ENCODE data around the gene RENBP. TPM values are rescaled to one million over a fixed set of nuclear protein-coding genes. Genes with fewer than 3 reads are reported as not detected.

Gene RENBP
- total RNA-seq, 2 experiments from 2014 or later: 6.8 to 7.5 TPM

DNA sequence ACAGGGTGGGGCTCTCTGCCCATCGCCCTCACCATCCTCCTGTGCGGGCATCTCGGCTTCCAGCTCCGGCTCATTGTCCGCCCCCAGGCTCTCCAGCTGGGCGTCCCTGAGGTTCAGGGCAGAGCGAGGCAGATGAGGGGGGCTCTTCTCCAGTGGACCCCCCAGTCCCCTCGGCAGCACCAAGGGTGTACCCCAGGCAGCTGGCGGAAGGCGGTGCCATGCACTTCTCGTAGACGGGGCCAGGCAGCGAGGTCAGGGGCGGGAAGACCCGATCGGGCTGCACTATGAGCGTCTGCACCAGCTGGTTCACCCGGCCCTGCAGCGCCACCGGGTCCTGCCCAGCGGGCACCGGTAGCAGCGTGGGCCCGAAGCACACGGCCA, 34.5 kb downstream of the RENBP start:
- DNase-seq (no peak), ATAC-seq (no peak)
- Mint-ChIP-seq H3K4me1 (peaks cover 14% of the 10 kb centered on the region), H3K9me3 (ENCODE audit: low read depth) (no peaks in the 10 kb centered on the region), H3K36me3 (peaks cover 2% of the 10 kb centered on the region), H3K27me3 (no peaks in the 10 kb centered on the region), H3K27ac (no peak overlapping the region), H3K4me3 (no peak overlapping the region)
- CTCF ChIA-PET: interaction anchor here (1.3 kb wide), 1 partner anchor 43 kb away, joined by 4 read pairs; no protein-coding TSS in a partner anchor

DNA sequence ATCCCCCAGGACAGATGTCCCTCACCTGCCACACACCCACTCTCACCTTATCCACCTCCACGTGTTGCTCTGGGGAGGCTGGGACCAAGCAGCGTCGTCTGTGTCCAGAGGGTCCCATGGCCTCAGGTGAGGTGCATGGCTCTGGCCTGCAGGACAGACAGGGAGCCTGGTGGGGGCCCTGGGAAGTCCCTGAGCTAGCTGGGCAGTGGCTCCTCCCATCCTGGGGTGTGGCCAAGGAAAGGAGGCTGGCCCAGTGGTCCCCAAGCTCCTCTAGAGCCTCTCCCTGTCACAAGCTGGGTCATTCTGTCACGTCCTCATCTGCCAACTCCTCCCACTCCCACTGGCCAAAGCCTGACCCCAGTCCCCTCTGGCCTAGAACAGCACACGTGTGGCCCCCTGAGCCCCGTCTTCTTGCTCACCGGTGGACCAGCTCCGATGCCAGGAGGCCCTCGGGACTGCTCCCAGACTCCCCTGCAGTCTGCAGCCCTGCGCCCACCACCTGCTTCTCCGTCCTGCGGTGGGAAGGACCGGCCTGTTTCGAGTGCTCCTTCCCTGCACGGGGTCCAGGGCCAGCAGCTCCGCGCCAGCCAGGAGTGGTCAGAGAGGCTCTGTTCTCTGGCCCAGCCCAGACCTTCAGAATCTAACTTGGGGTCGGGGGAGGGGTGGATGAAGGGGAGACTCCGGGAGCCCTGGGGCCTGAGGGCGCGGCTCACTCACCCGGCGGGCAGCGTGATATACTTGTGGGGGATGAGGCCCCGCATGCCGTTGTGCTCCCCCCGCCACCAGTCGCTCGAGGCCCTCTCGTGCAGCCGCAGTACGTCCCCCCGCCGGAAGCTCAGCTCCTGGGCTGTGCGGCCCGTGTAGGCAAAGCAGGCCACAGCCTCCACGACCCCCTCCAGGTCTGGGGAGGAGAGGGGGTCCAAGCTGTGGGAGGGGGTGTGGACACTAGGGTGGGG, 35.1 kb downstream of the RENBP start:
- Mint-ChIP-seq H3K27me3 (no peaks in the 10 kb centered on the region), H3K27ac (no peak overlapping the region), H3K4me1 (peaks cover 17% of the 10 kb centered on the region), H3K4me3 (no peak overlapping the region), H3K9me3 (ENCODE audit: low read depth) (no peaks in the 10 kb centered on the region), H3K36me3 (peaks cover 2% of the 10 kb centered on the region)
- CTCF ChIA-PET: interaction anchor here (1.0 to 1.1 kb wide), 2 partner anchors 14 to 38 kb away, joined by 3 read pairs; no protein-coding TSS in a partner anchor
- DNase-seq: no peak
- ATAC-seq: peak; percentile 31

DNA sequence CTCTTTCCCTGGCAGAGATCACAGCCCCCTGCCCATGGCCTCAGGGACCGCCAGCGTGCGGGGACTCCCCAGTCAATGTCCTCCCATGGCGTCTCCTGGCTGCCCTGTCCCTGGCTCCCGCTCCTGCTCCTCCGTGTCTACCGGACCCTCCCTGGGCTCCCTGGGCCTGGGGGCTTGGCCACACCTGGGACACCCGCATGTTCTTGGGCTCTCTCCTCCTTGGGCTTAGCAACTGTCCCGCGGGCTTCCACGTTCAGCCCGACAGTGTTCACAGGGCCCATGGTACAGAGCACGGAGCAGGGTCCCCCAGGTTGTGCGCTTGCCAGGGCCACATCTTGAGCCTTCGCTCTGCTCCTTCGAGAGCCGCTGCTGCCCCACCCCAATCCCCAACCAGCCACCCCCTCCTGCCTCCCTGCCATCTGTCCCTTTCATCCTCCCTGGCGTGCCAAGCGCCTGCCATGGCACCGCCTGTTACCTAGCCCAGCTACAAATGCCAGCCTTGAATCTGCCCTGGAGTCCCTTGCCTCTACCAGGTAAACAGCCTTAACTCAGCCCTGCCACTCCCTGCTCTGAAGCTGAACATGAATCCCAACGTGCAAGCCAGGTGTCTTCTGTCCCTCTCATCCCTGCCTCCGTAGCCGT, 36.1 kb downstream of the RENBP start:
- Mint-ChIP-seq H3K27me3 (no peaks in the 10 kb centered on the region), H3K36me3 (no peaks in the 10 kb centered on the region), H3K4me3 (no peak overlapping the region), H3K9me3 (ENCODE audit: low read depth) (no peaks in the 10 kb centered on the region), H3K27ac (no peak overlapping the region), H3K4me1 (peaks cover 23% of the 10 kb centered on the region)
- DNase-seq (no peak), ATAC-seq (no peak)
- CTCF ChIA-PET: interaction anchor here (1.0 to 1.1 kb wide), 2 partner anchors 15 to 39 kb away, joined by 3 read pairs; no protein-coding TSS in a partner anchor

DNA sequence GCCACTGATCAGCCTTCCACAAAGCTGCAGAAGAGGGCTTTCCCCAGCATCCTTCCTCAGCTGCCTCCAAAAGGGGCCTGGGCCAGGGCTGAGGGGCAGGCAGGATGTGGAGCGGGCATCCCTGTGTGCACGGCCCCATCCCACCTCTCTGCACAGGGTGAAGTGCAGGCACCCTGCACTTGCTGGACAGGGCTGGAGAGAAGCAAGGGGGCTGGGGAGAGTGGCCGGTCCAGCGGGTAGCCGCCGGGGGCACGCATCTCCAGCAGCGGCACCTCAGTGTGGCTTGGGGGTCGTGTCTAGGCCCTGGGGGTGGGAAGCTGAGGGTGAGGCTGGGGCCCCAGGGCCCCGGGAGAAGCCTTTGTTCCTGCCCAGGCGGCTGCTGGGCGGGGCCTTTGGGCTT, 37.0 kb downstream of the RENBP start:
- H3K9me3 Mint-ChIP-seq (ENCODE audit: low read depth): no peaks in the 10 kb centered on the region
- H3K4me3 Mint-ChIP-seq: no peak overlapping the region
- DNase-seq (no peak), ATAC-seq (no peak)
- H3K36me3 Mint-ChIP-seq: no peaks in the 10 kb centered on the region
- no peaks in the 10 kb centered on the region for H3K27me3 Mint-ChIP-seq
- H3K27ac Mint-ChIP-seq: no peak overlapping the region
- CTCF ChIA-PET: interaction anchor here (1.0 kb wide), 1 partner anchor 15 kb away, joined by 3 read pairs; no protein-coding TSS in a partner anchor
- peaks cover 27% of the 10 kb centered on the region for H3K4me1 Mint-ChIP-seq

DNA sequence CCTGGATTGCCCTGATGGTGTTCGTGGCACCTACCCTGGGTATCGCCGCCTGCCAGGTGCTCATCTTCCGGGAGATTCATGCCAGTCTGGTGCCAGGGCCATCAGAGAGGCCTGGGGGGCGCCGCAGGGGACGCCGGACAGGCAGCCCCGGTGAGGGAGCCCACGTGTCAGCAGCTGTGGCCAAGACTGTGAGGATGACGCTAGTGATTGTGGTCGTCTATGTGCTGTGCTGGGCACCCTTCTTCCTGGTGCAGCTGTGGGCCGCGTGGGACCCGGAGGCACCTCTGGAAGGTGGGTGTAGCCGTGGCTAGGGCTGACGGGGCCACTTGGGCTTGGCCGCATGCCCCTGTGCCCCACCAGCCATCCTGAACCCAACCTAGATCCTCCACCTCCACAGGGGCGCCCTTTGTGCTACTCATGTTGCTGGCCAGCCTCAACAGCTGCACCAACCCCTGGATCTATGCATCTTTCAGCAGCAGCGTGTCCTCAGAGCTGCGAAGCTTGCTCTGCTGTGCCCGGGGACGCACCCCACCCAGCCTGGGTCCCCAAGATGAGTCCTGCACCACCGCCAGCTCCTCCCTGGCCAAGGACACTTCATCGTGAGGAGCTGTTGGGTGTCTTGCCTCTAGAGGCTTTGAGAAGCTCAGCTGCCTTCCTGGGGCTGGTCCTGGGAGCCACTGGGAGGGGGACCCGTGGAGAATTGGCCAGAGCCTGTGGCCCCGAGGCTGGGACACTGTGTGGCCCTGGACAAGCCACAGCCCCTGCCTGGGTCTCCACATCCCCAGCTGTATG, 38.1 kb downstream of the RENBP start:
- Mint-ChIP-seq H3K27ac (peak overlapping the region; percentile 72), H3K4me3 (no peak overlapping the region), H3K36me3 (no peaks in the 10 kb centered on the region), H3K4me1 (peaks cover 34% of the 10 kb centered on the region), H3K27me3 (no peaks in the 10 kb centered on the region), H3K9me3 (ENCODE audit: low read depth) (no peaks in the 10 kb centered on the region)
- ATAC-seq (peak; percentile 62), DNase-seq (peak; percentile 60)
- CTCF ChIA-PET: interaction anchor here (0.6 to 1.0 kb wide), 4 partner anchors 17 to 613 kb away, joined by 3 to 5 read pairs (median 3); no protein-coding TSS in a partner anchor

DNA sequence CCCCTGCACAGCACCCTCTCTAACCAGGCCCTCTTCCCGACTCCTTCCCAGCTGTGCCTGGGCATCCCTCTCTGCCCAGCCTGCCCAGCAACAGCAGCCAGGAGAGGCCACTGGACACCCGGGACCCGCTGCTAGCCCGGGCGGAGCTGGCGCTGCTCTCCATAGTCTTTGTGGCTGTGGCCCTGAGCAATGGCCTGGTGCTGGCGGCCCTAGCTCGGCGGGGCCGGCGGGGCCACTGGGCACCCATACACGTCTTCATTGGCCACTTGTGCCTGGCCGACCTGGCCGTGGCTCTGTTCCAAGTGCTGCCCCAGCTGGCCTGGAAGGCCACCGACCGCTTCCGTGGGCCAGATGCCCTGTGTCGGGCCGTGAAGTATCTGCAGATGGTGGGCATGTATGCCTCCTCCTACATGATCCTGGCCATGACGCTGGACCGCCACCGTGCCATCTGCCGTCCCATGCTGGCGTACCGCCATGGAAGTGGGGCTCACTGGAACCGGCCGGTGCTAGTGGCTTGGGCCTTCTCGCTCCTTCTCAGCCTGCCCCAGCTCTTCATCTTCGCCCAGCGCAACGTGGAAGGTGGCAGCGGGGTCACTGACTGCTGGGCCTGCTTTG, 38.9 kb downstream of the RENBP start:
- Mint-ChIP-seq H3K27me3 (no peaks in the 10 kb centered on the region), H3K36me3 (no peaks in the 10 kb centered on the region), H3K9me3 (ENCODE audit: low read depth) (no peaks in the 10 kb centered on the region), H3K4me3 (no peak overlapping the region), H3K27ac (peak overlapping the region; percentile 72), H3K4me1 (peaks cover 42% of the 10 kb centered on the region)
- ATAC-seq (no peak), DNase-seq (no peak)
- CTCF ChIA-PET: interaction anchor here (0.6 kb wide), 1 partner anchor 143 kb away, joined by 3 read pairs; no protein-coding TSS in a partner anchor

DNA sequence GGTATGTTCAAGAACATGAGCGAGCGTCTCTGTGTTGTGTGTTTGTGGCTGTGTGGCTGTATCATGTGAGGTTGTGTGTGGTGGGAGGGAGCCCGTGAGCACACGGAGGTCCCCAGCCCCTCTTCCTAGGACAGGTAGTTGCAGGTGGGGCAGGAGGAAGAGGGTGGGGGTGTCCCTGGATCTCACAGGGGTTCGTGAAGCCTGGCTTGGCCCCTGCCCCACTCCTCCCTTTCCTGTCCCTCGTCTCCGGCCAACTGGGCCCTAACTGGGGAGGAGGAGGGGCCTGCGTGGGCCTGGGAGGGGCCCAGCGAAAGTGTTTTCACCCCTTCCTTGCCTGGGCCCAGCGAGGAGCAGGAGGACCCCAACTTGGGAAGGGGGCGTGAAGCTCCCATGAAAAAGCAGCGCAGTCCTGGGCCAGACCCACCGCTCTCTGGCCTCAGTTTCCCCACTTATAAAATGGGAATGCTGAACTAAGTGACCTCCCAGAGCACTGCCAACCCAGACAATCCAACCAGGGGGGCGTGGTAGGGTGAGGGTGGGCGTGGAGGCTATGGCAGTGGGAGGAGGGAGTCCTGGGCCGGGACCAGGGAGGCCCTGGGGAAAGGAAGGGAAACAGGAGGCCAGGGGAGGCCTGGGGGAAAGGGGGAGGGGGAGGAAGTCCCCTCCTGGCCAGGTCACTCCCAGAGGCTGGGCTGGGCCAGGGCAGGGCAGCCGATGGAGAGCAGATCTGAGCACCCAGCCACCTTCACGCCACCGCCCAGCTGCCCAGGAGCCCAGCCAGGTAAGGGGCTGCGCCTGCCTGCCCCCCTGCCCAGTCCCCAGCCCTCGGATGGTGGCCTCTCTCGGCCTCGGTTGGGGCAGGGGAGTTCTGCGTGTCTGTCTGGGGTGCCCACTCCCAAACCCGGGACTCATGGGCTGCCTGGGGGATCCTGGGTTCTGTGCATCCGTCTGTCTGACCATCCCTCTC, 40.2 kb downstream of the RENBP start, which contains the start of gene AVPR2:
TSS of gene AVPR2 (plus strand) at position 683 of the 967 bp plus-strand sequence. CDS start 473 bp downstream, outside the sequence.
- CTCF ChIA-PET: no interaction called here
- Mint-ChIP-seq H3K4me1 (peaks cover 43% of the 10 kb centered on the region), H3K27ac (peak within 1 kb of the TSS; percentile 46), H3K9me3 (ENCODE audit: low read depth) (no peaks in the 10 kb centered on the region), H3K36me3 (no peaks in the 10 kb centered on the region), H3K4me3 (no peak within 1 kb of the TSS), H3K27me3 (peaks cover 3% of the 10 kb centered on the region)
- ATAC-seq (no peak), DNase-seq (no peak)

DNA sequence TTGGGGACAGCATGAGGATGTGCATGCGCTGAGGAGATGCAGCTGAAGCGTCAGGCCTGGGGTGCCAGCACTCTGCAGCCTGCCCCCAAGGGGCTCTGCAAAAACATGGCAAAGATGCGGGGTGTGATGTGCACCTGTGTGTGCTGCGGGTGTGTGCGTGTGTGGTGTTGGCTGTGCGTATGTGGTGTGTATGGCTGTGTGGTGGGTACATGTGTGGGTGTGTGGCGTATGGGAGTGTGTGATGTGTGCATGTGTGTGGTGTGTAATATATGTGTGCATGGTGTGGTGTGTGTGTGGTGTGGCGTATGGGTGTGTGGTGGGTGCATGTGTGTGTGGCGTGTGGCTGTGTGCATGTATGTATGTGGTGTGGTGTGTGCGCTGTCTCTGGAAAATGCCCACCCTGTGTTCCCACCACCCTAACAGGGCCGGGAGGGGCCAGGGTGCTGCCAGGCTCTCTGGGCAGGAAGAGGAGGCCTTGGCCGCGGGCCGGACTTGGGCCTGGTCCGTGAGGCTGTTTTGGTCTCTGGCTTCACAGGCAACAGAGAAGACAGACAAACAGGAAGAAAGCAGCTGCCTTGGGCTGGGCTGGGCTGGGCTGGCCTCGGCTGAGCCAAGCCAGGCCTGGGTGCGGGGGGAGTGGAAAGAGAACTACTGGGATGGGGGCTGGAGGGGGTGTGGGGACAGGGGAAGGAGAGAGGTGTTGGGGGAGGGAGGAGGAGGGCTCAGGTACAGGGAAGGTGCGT, 41.0 kb downstream of the RENBP start:
- Mint-ChIP-seq H3K4me1 (peaks cover 43% of the 10 kb centered on the region), H3K27ac (peak overlapping the region; percentile 46)

DNA sequence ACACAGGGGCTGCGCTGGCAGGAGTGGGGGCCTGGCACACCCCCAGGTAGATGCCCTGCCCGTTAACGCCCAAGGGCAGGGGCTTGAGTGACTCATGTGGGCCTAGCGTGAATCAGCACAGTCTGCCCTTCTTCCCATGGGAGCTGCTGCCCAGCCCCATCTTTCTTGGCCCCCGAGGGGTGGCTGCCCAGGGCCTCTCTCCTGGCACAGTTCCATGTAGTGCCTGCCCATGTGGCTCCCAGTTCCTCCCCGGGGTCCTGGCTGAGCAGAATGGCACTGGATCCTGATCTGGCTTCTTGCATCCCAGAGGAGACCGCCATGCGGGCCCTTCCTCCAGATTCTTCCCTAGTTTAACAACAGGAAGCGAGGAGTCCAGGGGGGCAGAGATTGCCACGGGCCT, 42.1 kb downstream of the RENBP start:
- DNase-seq (no peak), ATAC-seq (no peak)
- Mint-ChIP-seq H3K4me1 (peaks cover 43% of the 10 kb centered on the region), H3K27me3 (peaks cover 13% of the 10 kb centered on the region), H3K4me3 (no peak overlapping the region), H3K9me3 (ENCODE audit: low read depth) (no peaks in the 10 kb centered on the region), H3K27ac (no peak overlapping the region), H3K36me3 (no peaks in the 10 kb centered on the region)
- CTCF ChIA-PET: interaction anchor here (0.9 kb wide), 1 partner anchor 138 kb away, joined by 3 read pairs; the partner anchor contains the start of gene PLXNB3

More for the DNA sequence above, 41.0 kb downstream of the RENBP start:
- no peak overlapping the region for H3K4me3 Mint-ChIP-seq
- no peaks in the 10 kb centered on the region for H3K9me3 Mint-ChIP-seq (ENCODE audit: low read depth)
- ATAC-seq: no peak
- no peak for DNase-seq
- no peaks in the 10 kb centered on the region for H3K36me3 Mint-ChIP-seq
- CTCF ChIA-PET: interaction anchor here (0.9 kb wide), 1 partner anchor 139 kb away, joined by 3 read pairs; the partner anchor contains the start of gene PLXNB3
- H3K27me3 Mint-ChIP-seq: peaks cover 5% of the 10 kb centered on the region

DNA sequence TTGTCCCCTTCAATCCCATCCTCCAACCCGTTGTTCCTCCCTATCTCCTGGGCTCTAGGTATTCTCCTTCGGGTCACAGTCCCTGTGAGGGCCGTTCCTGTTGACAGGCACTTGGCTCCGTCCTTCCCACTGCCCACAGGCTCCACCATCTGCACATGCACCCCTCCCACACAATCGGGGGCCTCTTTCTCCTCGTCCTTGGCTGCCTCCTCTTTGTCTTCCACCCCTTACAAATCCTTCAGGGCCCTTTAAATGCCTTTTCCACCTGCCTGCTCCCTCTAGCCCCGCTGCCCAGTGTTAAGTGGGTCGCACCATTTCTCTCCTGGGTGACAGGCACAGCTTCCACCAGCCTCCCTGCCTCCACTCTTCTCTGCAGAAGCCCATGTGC, 42.7 kb downstream of the RENBP start:
- Mint-ChIP-seq H3K4me3 (no peak overlapping the region), H3K36me3 (no peaks in the 10 kb centered on the region), H3K27ac (peak overlapping the region; percentile 43), H3K9me3 (ENCODE audit: low read depth) (no peaks in the 10 kb centered on the region), H3K4me1 (peaks cover 41% of the 10 kb centered on the region), H3K27me3 (peaks cover 14% of the 10 kb centered on the region)
- CTCF ChIA-PET: no interaction called here
- no peak for ATAC-seq
- no peak for DNase-seq
